Smooth muscle cell of bladder (primary cell): ENCODE data around the gene UBXN1. TPM values are rescaled to one million over a fixed set of nuclear protein-coding genes. Genes with fewer than 3 reads are reported as not detected.

ENCODE experiments used
- total RNA-seq: library from RNA; depleted of rRNA; stranded (reverse); fragments of >200 nt; gene quantifications from 2 replicates; pipeline ENCODE4 v1.2.3, GENCODE V29; 2014

UBXN1 gene
- 193 and 199 TPM in 2 replicates for total RNA-seq

DNA sequence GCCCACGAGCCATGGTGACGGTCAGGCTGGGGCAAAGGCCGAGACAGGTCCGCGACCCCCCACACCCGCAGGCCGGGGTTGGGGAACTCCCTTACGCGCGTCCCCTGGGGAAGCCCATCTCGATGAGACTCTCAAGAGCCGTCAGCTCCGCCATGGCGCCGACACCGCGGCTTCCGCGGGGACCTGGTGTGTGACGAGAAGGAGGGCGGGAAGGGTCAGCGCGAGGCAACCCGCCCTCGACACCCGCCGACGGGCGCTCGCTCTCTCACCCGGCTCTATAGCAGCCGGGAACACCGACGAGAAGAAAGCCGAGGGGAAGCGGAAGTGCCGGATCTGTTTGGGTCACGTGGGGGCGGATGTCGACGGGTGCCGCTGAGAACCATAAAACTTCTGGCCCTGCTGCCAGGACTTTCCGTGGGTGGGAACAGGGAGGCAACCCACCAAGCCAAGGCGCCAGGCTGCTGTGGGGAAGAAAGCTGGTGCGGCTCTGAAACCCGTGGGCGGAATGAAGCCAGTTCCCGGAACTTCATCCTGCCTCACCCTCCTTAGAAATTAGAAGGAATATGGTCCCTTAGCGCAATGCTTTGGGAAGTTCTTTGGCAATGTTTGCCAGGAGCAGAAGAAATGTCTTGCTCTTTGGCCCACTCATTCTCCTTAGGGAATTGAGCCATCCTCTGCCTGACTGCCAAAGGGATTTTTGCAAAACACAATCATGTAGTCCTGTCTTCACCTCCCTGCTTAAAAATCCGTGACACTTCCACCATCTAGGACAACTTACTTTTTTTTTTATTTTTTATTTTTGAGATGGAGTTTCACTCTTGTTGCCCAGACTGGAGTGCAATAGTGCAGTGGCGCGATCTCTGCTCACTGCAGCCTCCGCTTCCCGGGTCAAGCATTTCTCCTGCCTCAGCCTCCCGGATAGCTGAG is at the start of gene UBXN1:
Gene UBXN1, minus strand, starts transcription at position 304 of the 927 bp plus-strand sequence. Its CDS starts 150 bp downstream, at position 154.

DNA sequence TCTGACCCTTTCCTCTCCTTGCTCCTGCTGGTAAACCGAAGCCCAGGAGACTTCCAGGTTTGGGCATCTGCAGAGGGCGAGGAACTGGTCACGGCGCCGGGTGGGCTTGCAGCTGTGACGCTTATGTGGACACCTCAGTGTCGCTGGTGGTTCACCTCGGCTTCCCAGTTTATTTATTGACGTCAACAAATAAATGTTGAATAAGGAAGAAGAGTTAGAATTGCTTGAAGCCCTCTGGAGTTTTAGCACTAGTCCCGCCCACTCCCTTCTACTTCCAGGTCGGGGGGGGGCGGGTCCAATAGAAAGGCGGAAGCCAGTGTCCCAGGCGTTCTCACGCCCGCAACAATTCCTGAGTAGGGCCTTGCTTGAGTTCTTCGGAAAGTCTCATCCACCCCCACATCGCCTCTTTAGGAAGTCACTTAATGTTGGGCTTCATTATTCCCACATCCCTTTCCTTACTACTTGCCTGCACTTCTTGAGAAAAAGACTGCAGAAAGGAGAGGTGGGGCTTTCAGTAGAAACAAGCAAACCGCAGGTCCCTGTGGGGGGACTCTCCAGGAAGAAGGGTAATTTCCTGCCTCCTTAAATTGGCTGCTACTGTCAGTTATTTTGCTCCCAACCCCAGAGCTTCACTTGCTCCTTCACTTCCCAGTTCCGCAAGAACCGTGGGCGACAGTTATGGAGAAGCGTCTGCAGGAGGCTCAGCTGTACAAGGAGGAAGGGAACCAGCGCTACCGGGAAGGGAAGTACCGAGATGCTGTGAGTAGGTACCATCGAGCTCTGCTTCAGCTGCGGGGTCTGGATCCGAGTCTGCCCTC is 49.5 kb upstream of the UBXN1 start, which contains the start of gene TTC9C:
Gene TTC9C, plus strand, starts transcription at position 316 of the 818 bp plus-strand sequence. Its CDS starts 363 bp downstream, at position 679.

DNA sequence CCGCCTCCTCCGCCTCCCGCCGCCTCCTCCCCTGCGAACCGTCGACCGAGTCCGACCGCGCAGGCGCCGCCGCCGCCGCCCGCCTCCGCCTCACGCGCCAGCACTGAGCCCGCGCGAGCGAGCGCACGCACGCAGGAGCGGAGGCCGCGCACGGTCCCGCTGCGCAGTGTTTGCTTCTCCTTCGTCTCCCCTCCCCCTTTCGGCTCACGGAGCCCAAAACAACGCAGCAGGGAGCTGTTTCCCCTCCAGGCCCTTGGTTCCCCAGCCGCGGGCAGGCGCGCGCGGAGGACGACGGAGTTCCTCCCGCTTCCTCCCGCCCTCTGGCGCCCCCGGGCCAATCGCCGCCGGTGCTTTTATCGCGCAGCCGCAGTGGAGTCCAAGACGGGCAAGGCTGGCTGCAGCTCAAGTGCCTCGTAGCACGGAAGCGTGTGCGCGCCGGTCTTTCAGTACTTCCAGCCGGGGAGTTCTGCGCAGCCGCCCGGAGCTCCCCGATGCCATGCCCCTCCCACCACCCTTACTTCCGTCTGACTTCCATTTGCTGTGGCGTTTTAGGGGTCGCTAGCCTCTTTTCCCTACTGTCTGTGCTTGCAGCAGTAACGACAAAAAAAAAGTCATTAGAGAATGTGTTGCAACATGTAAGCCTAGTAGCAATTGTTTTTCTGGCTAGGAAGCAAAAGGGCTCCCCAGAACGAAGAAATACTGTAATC is 48.4 kb upstream of the UBXN1 start, which contains the start of gene HNRNPUL2:
Gene HNRNPUL2, minus strand, starts transcription at position 293 of the 707 bp plus-strand sequence. CDS start 301 bp downstream, outside the sequence.

GRCh38 chr11:62707277-62707861 is 28.5 kb upstream of the UBXN1 start, which contains the start of the genes BSCL2 and GNG3:
BSCL2 (minus strand) TSS chr11:62707424; CDS start chr11:62707195, 229 bp downstream.
GNG3 (plus strand) TSS chr11:62707676; CDS start chr11:62708296, 620 bp downstream.

DNA sequence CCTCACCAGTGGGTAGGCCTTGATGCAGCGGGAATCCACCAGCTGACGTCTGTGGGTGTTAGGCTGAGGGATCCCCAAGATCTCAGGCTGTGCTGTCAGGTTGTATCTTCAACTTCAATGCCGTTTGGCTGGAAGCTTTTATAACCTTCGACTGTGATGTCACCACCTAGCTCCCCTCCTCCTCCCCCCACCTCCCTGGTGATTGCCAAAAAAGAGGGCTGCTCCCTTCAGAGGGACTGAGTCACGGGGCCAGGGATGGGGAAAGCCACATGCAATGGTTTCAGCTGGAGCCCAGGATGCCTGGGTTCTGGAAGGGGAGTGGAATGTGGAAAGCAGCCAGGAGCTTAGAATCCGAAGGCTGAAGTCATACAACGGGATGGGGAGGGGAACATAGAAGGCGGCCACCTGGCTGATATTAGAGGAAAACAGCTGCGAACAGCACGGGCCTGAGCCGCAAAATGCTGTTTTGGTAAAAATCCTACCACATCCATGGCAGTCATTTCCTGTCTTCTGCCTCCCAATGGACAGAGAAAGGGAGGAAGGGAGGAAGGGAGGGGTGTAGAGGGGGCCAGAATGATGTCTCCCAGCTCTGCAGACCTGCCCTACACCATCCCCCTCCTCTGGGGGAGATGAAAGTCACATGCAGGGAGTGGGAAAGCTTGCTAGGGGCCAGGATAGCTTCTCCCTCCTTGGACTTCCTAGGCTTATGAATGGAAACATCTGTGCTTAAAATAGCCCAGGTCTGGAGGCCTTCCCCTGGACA is 10.7 kb upstream of the UBXN1 start, which contains the start of gene LRRN4CL:
Gene LRRN4CL, minus strand, starts transcription at position 110 of the 763 bp plus-strand sequence. CDS start 1,022 bp downstream, outside the sequence.

GRCh38 chr11:62671608-62672389 is 7.1 kb downstream of the UBXN1 start, which contains the start of the genes LBHD1 and UQCC3:
LBHD1 (minus strand) TSS chr11:62672267; CDS start chr11:62670031, 2,236 bp downstream.
UQCC3 (plus strand) TSS chr11:62671673; CDS start chr11:62671746, 73 bp downstream.

GRCh38 chr11:62665075-62665598 is 13.7 kb downstream of the UBXN1 start, which contains the start of the genes C11orf98 and CSKMT:
C11orf98 (minus strand) TSS chr11:62665210; CDS start chr11:62665169, 41 bp downstream.
CSKMT (plus strand) TSS chr11:62665312; CDS start chr11:62665880, 568 bp downstream.

DNA sequence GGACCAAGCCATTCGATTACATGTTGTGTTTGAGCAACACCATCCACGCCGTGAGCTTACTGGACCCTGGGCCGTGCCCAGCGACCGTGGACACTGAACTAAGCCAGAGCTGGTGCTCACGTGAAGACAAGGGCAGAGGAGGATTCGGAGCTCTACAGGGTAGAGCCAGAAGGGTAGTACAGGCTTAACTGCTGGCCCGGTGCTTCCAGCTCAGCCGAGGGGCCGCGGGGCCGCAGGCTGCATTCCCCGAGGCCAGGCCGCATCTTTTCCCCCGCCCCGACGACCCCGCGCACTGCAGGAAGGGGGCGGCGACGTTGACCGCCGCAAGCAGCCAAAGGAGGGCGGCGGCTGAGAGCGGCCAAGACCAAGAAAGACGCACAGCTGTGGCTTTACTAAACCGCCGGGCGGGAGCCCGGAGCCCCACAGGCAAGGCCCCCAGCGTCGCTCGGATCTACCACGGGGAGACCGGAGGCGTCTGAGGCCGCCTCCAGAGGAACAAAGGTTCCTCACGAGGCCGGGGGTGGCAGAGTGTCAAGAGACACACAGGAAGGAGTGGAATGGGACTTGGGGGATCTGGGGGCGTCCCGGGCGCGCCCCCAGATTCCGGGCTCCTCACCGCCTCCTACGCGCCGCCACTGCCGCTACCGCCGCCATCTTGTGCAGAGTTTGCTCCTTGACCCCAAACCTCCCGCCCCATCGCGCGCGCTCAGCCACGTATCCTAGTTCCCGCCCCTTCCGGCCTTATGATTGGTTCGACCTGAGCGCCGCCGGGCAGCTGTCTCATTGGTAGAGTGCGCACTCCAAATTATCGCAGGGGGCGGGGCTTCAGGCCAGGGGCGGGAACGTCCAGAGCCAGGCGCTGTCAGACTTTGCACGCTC is 32.7 kb downstream of the UBXN1 start, which contains the start of gene GANAB:
Gene GANAB, minus strand, starts transcription at position 668 of the 879 bp plus-strand sequence. Its CDS starts 14 bp downstream, at position 654.

Other genes with a start within 250 kb of the UBXN1 start
- gene AHNAK, start 132.3 kb downstream of the UBXN1 start, total RNA-seq: 388 and 488 TPM in 2 replicates
- 1,708 and 1,734 TPM in 2 replicates for gene EEF1G, start 105.2 kb downstream of the UBXN1 start, total RNA-seq
- gene TUT1, start 87.5 kb downstream of the UBXN1 start, total RNA-seq: 4.8 and 6.7 TPM in 2 replicates
- gene MTA2, start 77.2 kb downstream of the UBXN1 start, total RNA-seq: 110 and 118 TPM in 2 replicates
- 12.8 and 14.3 TPM in 2 replicates for gene EML3, start 66.3 kb downstream of the UBXN1 start, total RNA-seq
- 5.5 and 7.8 TPM in 2 replicates for gene ROM1, start 65.8 kb downstream of the UBXN1 start, total RNA-seq
- gene B3GAT3, start 57.1 kb downstream of the UBXN1 start, total RNA-seq: 22.3 and 35.2 TPM in 2 replicates
- gene GANAB, start 32.5 kb downstream of the UBXN1 start, total RNA-seq: 249 and 288 TPM in 2 replicates
- gene INTS5, start 25.8 kb downstream of the UBXN1 start, total RNA-seq: 15.1 and 22.9 TPM in 2 replicates
- gene C11orf98, start 13.9 kb downstream of the UBXN1 start, total RNA-seq: 39.7 and 43.3 TPM in 2 replicates
- 7.4 and 7.5 TPM in 2 replicates for gene CSKMT, start 13.8 kb downstream of the UBXN1 start, total RNA-seq
- 11.7 and 12.1 TPM in 2 replicates for gene UQCC3, start 7.4 kb downstream of the UBXN1 start, total RNA-seq
- gene LBHD1, start 6.8 kb downstream of the UBXN1 start, total RNA-seq: 2.4 and 3.0 TPM in 2 replicates
- gene LRRN4CL, start 10.5 kb upstream of the UBXN1 start, total RNA-seq: 10.6 and 11.7 TPM in 2 replicates
- 58.3 and 73.6 TPM in 2 replicates for gene BSCL2, start 28.4 kb upstream of the UBXN1 start, total RNA-seq
- not detected in 2 replicates for gene GNG3, start 28.6 kb upstream of the UBXN1 start, total RNA-seq
- 7.3 and 9.7 TPM in 2 replicates for gene HNRNPUL2, start 48.4 kb upstream of the UBXN1 start, total RNA-seq
- gene TTC9C, start 49.4 kb upstream of the UBXN1 start, total RNA-seq: 34.0 and 37.4 TPM in 2 replicates
- gene ZBTB3, start 75.1 kb upstream of the UBXN1 start, total RNA-seq: 9.7 and 12.7 TPM in 2 replicates
- gene POLR2G, start 82.5 kb upstream of the UBXN1 start, total RNA-seq: 62.2 and 77.1 TPM in 2 replicates
- gene TAF6L, start 92.3 kb upstream of the UBXN1 start, total RNA-seq: 12.1 and 19.1 TPM in 2 replicates
- gene TMEM179B, start 108.3 kb upstream of the UBXN1 start, total RNA-seq: 35.7 and 38.4 TPM in 2 replicates
- 12.8 and 16.0 TPM in 2 replicates for gene TMEM223, start 112.9 kb upstream of the UBXN1 start, total RNA-seq
- gene NXF1, start 126.4 kb upstream of the UBXN1 start, total RNA-seq: 9.7 and 21.1 TPM in 2 replicates
- gene STX5, start 153.0 kb upstream of the UBXN1 start, total RNA-seq: 46.2 and 49.9 TPM in 2 replicates
- not detected in 2 replicates for gene TEX54, start 153.8 kb upstream of the UBXN1 start, total RNA-seq
- 51.0 and 77.9 TPM in 2 replicates for gene WDR74, start 160.5 kb upstream of the UBXN1 start, total RNA-seq
- gene SLC3A2, start 201.8 kb upstream of the UBXN1 start, total RNA-seq: 210 and 296 TPM in 2 replicates
- gene CHRM1, start 242.3 kb upstream of the UBXN1 start, total RNA-seq: not detected in 2 replicates